Right renal cortex interstitium (tissue), 3 donors: ENCODE results near the gene GRIK2. TPM values are rescaled to one million over a fixed set of nuclear protein-coding genes. Genes with fewer than 3 reads are reported as not detected.
A peak's percentile ranks its signal among the peaks of the same experiment; 100 is the strongest.
"Not testable (repeated sequence)": the region's sequence is repeated elsewhere in the genome, so short reads cannot be mapped to it uniquely, and the experiment has no call there.

Experiments used
- DNase-seq, 3 donors: peaks; one replicate each; pipeline ENCODE4 v3.0.0-alpha.2; 2013; ENCODE audit warnings: low read depth in 3 of 3, low spot score in 2 of 3
- polyA plus RNA-seq, 3 donors: library from polyadenylated mRNA; unstranded; fragments of 120-200 nt; gene quantifications; one replicate each; pipeline ENCODE4 v1.2.1, GENCODE V29; 2013; ENCODE audit not compliant: insufficient read length in 3 of 3

The GRIK2 gene
- polyA plus RNA-seq: 10 to 100 TPM; 12.6 to 17.3 (median 13.7) TPM

DNA sequence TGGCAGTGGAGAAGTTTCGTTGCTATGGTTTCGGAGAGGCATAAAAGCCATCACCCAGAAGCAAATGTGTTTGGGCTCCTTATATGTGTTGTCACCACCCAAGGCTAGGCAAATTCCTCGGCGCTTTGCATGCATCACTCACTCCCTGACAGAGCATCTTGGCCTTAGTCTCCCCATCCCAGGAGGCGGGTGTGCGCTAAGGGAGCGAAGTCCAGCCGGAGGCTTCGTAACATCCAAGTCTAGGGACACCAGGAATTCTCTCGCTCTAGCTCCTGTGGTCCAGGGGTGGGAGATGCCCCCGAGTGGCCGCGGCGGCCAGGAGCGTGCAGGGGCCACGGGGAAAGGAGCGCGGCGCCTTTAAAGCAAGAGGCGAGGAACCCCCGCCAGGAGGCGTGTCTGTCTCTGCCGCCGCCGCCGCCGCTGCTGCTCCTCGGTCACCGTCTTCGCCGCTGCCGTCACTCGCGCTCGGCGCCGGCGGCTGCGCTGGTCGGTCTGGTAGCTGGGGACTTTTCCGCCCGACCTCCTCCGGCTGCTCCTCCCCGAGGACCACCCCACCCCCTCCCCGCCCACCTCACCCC lies at the start of gene GRIK2:
Gene GRIK2 (plus strand): TSS at position 458 of the 578 bp plus-strand sequence.
- DNase-seq: no peak

- no peak for DNase-seq
Measured at GRCh38 chr6:101344885-101345284, 48.6 kb upstream of the GRIK2 start.

GRCh38 chr6:101348816-101349215 lies 44.7 kb upstream of the GRIK2 start:
- no peak for DNase-seq

- DNase-seq: not testable (repeated sequence)
Measured at GRCh38 chr6:101350631-101351030, 42.9 kb upstream of the GRIK2 start.

DNA sequence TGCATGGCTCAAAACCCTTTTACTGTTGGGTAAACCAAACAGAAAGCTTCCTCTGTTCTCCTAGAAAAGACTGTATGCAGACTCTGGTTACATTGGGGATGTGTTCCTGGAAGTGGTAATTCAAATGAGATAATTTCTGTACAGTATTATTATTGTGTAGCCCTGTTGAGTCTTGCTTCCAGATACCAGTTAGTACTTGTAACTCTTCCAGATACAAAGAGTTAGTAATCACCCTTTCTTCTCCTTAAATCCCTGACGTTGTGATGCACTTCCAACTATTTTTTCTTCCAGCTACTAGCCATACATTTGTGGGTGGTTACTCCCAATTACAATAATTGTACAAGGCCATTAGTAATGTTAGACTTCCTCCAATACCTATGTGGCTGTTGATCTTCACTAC lies 42.3 kb upstream of the GRIK2 start:
- DNase-seq: no peak

DNA sequence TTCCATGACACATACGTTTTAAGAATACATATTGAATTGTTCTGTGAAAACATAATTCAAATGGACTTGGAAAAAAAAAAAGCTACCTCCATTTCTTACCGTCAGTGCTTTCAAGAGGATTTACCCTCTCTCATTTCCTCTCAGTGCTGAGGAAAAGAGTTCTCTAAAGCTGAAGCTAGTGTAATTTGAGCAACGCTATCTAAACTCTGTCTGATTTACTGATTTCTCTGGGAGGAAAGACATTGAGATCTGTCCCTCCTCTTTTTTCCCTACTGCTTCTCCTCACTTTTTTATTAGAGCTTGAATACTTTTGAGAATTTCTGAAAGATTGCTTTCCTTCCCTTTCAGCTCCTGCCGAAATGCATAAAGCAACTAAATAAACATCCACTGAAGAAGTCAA lies 41.2 kb upstream of the GRIK2 start:
- DNase-seq: peak in 1 of 3 donors; percentile 15

- DNase-seq: no peak
Measured at GRCh38 chr6:101365181-101365580, 28.3 kb upstream of the GRIK2 start.

GRCh38 chr6:101379926-101380325 lies 13.6 kb upstream of the GRIK2 start:
- DNase-seq: no peak

DNA sequence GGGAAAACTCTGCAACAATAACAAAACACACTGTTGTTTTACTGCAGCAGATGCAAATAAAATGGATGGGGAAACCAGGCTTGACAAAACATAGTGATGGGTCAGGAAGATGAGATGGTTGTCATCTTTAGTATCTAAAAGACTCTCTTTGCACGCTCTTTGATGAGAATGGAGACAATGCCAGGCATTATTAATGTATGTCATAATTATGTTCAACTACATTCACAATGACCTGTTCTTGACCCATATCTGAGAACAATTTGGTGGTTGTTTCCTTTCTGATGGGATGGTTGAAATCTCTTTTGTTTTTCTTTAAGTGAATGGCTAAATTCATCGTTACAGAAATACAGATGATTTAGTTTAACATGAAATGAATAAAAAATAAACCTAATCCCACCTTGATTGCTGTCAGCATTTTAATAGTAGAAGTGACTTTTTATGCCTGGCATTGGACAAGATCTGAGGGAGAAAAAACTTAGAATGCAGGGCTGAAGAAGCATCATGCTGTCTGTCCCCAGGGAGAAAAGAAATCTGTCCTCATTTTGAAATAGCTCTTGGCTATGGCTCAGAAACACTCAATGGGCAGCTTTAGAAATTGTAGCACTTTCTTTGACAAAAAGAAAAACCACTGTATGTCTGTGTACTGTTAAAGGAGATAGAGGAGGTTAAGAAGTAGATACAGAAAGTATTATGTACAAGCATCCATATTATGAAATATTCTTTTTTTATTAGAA lies 12.4 kb upstream of the GRIK2 start:
- DNase-seq: no peak

GRCh38 chr6:101383747-101384146 lies 9.8 kb upstream of the GRIK2 start:
- DNase-seq: not testable (repeated sequence)

GRCh38 chr6:101386982-101387381 lies 6.5 kb upstream of the GRIK2 start:
- DNase-seq: no peak

DNA sequence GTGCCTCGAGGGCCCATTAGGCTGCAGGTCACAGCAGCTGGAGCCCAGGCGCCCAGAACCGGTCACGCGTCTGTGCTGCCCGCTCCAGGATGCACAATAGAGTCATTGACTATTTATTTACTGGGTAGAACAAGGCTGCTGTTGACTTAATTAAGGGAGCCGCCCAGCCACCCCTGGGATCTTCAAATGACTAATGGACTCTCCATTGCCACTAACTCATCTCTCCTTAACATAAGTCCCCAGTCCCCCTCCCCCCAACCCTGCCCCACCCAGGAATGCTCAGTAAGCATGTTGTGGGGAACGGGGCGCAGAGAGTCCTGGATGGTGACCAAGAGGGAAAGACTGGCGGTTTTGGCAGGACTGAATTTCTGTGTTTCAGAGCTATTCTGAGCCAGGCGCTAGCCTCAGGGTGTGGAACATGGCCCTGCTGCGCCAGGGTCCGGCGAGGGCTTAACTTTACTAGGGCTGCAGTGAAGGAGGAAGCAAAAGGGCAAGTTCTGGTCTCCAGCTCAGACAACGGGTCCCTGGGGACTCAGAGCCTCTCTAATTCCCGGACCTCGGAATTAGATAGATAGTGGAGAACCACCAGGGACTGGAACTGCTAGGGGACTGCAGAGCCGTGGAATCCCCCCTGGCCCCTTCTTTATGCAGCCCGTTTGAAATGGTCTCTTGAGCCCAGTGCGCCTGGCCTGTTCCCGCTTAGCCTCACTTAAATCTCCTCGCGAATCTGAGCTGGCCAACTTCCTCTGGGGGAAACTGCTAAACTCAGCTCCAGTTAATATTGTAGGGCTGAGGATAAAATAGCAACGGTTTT lies 1.5 kb upstream of the GRIK2 start:
- DNase-seq: no peak

GRCh38 chr6:101392586-101393230 lies 800 bp upstream of the GRIK2 start:
- no peak for DNase-seq

DNA sequence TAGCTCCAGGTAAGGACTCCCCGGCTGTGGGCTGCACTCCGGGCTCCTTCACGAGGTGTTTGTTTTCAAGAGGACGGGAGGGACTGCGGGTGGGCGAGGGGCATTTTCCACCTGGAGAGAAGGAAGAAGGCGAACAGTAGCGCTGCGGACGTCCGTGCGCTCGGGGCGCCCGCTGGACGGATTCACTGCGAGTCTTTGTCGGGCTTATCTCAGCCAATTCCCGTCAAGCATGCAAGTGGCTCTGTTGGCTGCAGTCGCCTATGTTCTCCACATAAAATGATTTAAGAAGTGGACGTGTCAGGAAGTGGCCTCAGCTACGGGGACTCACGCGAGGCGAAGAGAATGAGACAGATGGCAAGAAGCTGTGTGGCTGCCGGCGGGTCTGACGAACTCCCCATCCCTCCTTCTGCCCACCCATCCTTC lies 332 bp downstream of the GRIK2 start:
- DNase-seq: no peak

GRCh38 chr6:101394936-101395335 lies 1.4 kb downstream of the GRIK2 start:
- DNase-seq: no peak

GRCh38 chr6:101395345-101395744 lies 1.8 kb downstream of the GRIK2 start:
- DNase-seq: no peak

GRCh38 chr6:101396548-101397173 lies 3.2 kb downstream of the GRIK2 start:
- no peak for DNase-seq

DNA sequence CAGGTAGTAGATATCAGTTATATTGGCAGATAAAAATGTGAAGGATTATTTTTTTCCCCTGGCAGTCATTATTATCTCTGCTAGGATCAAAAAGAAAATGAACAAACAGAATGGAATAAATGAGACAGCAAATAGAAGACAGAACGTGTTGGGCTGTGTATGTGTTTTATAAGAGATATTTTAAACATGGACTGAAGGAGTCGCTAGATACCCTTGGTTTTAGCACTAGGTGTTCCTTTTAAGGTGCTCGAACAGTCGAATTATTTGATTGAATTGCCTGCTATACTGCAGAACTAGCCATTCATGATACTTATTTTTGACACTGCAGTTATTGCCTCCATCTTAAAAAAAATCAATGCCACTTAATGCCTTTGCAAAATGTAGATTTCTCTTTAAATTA lies 3.7 kb downstream of the GRIK2 start:
- DNase-seq: no peak

DNA sequence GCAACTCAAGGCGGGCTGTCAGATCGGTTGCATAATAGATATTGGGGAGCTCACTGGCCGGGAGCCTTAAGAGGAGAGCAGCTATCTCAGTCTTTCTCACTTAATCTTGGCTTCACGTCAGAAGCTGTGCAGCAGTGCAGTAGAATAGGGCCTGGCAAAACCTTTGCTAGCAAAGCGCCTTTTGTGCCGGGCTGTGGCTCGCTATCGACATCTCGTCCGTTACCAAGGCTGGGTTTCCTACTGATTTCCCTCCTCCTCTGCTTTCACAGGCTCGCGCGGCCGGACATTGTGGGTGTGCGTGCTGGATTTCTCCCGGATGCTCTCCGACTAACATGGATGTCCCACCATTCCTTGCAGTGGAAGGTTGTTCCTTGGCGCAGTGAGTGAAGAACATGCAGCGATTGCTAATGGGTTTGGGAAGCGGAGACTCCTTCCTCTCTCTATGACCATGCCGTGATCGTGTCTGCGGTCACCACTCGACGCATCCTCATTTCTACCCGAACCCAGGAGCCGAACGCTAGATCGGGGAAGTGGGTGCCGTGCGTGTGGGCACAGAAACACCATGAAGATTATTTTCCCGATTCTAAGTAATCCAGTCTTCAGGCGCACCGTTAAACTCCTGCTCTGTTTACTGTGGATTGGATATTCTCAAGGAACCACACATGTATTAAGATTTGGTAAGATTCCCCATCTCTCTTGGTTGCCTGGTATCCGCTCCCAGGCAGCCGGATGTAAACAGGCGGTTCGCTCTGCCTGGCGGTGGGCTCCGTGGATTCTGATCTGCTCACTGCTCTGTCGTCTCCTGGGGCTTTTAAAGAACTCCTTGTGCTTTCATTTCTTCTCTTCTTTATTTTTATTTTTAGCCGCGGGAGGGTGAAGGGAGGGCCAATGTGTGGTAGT lies 5.5 kb downstream of the GRIK2 start:
- no peak for DNase-seq
